Endometrial microvascular endothelial cells (primary cell): ENCODE measurements around the gene RAB22A. TPM values are rescaled to one million over a fixed set of nuclear protein-coding genes. Genes with fewer than 3 reads are reported as not detected.
"Not testable (repeated sequence)": the region's sequence is repeated elsewhere in the genome, so short reads cannot be mapped to it uniquely, and the experiment has no call there.

Experiments
- in situ Hi-C: cut with HindIII; loops from 2 replicates; pipeline ENCODE4 v1.10.0; 2017; ENCODE audit warnings: low sequenced_read_pairs, low pct_unique_long_range_greater_than_20kb; ENCODE audit errors: inconsistent ontology term
- total RNA-seq: library from RNA; depleted of rRNA; stranded (reverse); fragments of >200 nt; gene quantifications from one replicate; pipeline ENCODE4 v1.2.3, GENCODE V29; 2015; ENCODE audit errors: inconsistent ontology term

The RAB22A gene
- total RNA-seq, 1 donor from 2014 or later = 12.5 TPM

DNA sequence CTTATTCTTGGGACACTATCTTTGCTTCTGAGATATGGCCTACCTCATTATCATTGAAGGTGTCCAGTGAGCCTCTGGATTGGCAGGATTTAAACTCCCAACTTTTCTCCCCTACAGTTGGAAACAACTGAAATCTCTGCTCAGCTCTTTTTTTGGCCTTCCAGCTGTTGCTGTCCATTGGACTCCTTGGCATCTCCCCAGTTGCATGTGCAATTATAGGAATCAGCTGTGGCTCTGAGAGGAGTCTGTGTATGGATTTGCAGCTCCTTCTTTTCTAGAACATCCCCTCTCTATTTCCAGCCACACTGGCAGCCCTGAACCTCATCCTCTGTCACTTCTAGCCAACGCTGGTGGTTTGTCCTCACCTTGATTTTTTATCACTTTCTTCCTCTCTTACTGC lies 21.2 kb downstream of the RAB22A start:
- in situ Hi-C loops = no loop called here

DNA sequence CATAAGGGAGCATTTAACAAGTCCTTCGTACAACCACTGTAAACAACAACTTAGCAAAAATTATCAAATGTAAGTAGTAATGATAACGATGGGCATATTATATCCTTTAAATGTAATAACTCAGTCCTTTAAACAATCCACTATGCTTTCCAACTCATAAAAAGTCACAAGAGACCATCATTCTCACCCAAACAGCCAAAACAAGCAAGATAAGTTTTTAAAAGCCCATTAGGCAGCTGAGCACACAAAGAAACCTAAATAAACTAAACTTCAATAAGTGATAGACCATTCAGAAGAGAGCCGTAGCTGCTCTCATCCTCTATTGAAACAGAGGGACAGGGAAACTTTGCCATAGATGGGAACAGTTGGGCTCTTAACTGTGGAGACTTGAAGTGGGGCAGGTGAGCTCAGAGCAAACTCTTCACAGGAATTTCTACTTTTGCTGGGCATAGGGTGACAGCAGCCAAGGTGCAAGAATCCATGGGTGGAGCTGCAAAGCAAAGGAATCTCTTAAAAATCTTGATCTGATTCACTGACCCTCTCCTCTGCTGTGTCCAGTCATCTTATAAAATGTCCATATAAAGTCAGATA lies 22.5 kb downstream of the RAB22A start:
- in situ Hi-C loops = no loop called here

DNA sequence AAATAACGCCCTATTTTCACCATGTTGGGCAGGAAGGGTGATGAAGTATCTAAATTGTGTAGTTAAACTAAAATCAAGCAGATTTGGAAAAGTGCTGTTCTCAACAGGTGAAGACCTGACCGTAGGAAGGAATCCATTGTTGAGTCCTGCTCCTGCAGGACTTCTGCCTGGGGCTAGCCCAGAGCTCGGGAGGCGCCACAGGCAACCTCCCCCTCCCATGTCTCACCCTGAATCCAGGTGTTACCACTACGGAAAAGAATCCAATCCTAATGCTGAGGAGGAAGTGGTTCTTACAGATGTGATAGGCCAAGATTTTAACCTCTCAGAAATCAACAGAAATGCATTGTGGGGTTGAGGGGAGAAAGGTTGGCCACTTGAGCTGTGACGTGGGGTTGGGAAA lies 30.2 kb downstream of the RAB22A start:
- in situ Hi-C loops = no loop called here

DNA sequence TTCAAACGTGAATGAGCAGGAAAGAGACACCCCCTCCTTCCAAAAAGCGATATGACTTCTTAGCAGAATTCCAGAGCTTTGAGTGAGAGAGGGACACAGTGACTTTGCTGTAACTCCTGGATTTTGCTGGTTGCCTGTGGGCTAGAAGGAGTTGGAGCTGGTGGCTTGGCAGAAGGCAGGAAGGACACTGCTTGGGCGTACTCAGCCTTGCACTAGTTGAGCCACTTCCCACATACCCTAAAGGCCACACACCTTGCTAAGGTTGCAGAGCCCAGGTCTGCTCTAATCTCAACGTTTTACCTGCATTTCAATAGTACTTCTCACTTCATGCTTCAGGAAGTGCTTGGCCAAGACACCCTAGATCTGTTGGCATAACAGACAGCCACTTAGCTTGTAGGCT lies 30.6 kb downstream of the RAB22A start:
- in situ Hi-C loops = no loop called here

DNA sequence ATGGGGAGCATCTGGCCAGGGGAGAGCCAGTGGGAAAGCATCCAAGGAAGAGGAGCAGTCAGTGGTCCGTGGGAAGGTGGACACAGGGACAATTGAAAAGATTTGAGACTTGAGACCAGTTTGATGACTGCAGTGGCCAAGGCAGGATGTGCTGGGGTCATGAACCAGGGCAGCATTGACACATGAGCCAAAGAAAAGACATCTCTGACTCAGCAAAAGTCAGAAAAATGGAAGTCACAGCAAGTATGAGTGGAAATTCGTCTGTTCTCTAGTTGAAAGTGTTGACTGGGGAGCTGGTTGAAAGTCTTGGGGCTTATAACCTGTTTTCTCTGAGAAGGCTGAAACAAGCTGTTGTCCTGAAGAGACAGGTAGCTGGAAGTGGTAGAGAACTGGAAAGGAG lies 31.3 kb downstream of the RAB22A start:
- in situ Hi-C loops = no loop called here

DNA sequence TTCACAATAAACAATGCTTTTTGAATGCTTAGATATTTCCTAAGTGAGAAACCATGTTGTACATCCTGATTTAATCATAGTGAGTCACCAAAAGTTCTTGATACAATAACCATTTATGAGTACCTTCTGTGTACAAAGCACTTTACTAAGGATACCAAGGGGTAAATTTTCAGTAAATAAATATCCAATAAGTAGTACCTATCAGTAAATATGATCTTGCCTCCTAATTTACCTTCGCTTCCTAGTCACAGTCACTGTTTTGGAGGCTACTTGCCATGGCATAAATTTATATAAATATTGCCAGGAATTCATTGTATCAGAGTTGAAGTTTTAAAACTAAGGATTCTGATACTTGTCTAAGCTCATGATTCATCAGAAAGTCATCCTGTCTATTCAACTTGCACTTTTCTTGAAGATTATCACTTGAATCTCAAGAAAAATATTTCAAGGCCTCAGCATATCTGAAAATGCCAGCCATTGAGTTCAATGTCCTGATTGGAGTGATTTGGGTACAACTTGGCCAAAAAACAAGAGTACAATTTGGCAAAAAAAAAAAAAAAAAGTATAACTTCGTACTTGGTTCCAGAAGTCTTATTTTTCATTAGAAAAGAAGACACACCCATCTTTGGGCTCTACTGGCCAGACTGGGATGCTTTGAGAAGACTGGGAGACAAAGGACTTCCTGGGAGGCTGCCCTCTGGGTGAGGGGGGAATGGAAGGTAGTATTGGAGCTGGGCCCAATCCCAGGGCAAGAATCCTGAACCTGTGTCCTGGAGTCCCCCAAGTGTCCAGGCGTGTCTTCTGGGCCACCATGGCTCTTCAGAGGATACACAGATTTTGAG lies 32.8 kb downstream of the RAB22A start:
- in situ Hi-C loops = no loop called here

DNA sequence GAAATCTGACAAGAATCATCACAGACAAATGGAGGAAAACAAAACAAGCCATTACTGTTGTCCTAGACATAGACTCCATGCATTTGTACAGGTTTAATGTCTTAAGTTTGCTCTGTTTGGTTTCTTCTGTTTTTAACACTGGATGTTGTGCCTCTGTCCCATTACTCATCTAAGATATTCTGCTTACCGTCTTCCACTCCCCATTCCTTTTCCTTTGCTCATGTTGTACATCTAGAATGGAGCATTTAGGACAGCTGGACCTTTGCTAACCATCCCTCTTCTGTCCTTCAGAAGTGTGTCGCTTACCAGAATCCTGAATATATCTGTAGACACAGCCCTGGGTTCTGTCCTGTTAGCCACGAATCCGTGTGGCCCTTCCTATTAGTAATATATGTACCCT lies 35.2 kb downstream of the RAB22A start:
- in situ Hi-C loops = no loop called here

DNA sequence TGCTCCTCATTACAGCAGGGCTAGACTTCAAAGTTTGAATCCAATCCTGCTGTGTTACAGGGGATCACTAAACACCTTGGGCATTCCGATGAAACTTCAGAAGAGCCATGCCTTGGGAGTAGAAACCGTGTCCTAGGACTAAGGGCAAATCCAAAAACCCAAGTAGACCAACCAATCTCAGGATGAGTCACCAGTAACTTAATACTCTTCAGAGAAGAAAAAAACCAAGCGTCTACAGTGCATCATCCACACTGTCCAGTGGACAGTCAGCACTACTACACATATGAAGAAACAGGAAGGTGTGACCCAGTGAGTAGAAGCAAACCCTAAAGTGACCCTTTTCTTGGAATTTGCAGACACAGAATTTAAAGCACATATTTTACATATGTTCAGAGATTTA lies 40.1 kb downstream of the RAB22A start:
- in situ Hi-C loops = no loop called here

DNA sequence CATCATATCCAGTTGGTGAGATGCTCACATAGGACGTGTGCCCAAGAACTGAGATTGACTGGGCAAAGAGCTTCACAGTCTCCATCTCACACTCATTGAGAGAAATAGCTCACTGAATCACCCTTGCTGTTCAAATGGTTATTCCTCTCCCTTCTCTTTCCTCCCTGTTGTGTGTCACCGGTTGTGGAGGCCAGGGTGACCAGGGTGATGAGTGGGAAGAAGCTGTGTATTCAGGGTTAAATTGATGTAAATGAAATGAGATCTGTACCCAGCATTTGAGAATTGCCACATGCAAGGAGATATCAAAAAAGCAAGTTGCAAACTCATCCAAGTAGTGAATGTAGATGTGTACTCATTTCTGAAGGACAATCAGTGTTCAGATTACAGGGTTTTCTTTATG lies 43.0 kb downstream of the RAB22A start:
- in situ Hi-C loops = no loop called here

DNA sequence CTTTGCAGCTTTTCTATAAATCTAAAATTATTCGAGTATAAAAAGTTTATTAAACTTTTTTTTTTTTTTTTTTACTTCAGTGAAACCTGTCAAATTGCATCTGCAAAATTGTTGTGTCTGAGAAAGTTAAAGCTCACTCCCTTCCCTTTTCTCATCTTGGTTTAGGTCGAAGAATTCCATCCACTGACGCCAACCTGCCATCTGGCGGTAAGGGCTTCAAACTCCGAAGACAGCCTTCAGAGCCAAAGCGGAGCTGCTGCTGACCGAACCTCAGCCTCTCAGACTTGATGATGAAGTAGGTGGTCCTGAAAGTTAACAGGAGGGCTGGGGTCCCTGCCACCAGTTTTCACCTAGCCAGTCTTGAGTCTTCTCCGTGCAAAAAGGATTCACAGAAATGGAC lies 49.9 kb downstream of the RAB22A start:
- in situ Hi-C loops = no loop called here

DNA sequence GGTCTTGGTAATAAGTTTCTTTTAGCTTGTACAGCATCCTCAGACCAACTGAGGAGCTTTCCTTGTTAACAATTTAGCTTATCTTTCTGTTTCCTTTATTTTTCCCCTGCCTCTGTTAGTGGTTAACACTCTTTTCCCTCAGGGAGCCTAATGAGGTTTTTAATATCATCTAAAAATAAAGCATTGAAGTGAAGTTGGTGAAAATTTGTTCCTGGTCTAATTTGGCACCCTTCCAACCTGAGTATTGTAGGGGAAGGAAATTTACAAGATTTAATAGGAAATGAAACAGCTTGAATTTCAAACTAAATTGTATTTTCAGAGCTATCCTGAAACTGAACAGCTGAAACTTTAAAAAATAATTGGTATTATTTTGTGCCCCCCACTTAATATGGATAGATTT lies 51.4 kb downstream of the RAB22A start:
- in situ Hi-C loops = no loop called here

DNA sequence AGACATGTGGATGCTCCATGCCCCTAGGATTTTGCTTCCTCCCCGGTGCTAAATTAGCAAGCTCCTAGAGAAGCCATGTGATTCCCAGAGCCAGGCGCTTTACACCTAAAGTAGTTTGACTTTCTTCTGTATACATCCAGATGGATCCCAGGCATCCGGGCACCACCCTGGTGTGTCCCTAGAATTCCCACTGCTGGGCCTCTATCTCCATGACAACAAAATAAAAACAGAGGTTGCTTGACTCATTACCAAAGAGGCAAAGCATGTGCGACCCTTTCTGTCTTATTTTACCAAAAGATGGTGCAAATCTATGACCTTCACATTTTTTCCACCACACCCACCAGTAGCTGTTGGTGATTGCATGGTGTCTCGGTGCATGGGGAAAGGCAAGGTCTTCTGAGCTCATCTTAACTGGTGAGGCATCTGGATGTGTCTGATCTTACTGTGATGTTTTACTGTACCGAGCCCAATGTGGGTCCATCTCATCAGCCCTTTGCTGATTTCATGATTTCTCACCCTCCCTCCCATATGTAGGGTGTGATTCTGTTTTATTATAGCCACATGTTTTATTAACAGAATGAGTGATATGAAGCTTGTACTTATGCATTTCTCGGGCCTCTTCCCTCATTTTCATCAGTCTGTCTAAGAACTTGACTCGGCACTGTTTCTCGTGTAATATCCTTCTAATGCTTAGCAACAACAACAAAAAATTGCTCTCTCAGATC lies 52.1 kb downstream of the RAB22A start:
- in situ Hi-C loops = no loop called here

DNA sequence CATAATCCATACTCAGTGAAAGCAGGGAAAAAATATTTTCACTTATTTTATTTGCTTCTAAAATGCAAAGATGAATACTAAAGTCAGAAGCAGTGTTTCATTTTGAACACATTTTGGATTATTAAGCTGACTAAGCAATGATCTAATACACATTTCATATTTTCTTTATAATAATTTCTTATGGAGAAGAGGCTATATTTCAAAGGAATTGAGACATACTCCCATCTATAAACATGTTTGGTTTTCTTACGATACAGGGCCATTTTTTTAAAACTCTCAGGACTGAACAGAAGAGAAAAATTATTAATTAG lies 52.6 kb downstream of the RAB22A start:
- in situ Hi-C loops = no loop called here

DNA sequence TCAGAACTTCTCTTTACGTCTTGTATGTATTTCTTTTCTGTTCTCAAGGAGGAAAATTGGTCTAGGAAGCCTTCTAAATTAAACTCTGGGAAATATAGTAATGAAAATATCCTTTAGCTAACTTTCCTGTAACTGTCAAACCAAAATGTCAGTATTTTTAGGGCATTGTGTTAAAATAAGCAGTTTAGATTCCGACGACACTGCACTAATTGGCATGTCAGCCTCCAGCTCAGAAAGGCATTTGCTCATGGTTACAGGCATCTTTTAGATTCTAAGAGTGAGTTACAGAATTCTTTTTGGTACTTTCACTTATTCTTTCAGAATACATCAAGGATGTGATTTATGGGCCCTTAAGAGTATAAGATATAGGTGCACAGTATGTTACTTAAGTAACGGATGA lies 53.5 kb downstream of the RAB22A start:
- in situ Hi-C loops = no loop called here

DNA sequence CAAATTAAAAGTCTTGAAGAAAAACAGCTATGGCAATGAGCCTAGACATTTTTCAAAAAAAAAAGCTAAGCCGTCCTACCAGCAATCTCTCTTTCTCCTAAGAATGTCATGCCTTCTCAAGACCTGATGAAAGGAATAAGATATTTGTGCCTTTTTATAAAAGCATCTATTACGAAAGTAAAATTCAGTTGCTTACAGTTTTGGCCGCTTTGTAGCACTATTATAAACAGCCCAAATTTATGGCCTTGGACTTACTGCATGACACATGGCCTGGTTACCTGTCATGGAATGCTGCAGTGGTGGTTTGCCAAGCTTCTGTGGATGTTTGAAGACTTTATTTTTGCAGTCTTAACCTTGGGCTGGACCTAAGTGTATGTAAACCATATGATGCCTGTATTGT lies 57.4 kb downstream of the RAB22A start:
- in situ Hi-C loops = no loop called here

DNA sequence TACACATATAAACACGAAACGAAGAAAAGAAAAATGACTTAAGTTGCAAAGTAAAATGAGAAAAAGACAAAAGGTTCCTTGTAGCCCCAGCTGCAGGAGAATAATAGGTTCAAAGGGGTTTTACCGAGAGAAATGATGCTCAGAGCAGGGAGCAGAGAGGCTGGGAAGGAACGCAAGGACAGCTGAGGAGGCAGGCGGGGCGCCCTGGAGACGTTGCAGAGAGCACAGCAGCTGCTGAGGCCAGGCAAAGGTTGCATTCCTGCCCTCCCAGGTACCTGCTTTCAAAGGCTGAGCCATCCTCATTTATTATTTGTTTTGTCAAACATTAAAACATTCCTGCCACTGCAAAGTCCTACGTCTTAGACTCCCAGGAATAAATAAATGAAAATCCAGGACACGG lies 63.3 kb downstream of the RAB22A start:
- in situ Hi-C loops = no loop called here

DNA sequence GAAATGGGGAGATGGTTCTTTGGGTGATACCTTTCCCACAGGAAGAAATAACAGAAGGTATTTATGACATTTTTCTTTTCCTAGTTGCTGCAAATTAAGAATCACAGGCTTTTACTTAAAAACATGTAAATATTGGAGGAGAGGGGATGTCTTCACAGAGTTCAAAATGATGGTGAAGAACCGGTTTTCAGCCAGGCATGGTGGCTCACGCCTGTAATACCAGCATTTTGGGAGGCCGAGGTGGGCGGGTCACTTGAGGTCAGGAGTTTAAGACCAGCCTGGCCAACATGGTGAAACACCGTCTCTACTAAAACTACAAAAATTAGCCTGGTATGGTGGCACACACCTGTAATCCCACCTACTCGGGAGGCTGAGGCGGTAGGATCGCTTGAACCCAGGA lies 63.8 kb downstream of the RAB22A start:
- in situ Hi-C loops = not testable (repeated sequence)

DNA sequence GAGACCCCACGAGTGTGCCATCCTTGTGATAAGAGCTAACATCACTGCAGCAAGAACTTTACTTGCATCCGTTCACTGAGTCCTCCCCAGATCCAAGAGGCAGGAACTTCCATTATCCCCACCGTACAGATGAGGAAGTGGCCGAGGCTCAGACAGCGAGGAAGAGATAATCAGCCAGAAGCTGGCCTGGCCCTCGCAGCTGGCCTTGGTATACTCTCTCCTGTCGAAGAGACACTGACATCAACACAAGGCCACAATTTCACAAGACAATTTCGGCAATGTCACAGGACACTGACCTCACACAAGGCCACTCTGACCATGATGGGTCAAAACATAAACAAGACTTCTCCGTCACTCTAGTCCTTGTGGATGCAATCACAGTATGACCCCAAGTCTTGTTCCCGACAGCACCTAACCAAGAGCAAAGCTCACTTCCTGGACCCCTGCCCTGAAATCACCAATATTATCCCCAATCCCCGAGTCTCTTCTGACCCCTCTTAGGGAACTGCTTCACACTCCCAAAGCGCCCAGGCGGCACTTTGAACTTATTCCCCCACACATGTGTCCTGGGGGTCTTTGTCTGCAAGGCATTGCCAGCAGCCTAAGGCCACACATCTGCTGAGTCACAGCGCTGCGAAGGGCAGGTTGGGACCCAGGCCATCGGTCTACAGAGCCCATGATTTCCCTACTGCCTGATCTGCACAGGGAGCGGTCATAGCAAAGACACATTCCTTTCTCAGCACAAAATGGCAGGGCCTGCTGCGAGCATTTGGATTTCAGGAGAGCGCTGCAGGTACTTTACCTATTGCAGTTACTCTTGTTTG lies 64.7 kb downstream of the RAB22A start:
- in situ Hi-C loops = no loop called here

DNA sequence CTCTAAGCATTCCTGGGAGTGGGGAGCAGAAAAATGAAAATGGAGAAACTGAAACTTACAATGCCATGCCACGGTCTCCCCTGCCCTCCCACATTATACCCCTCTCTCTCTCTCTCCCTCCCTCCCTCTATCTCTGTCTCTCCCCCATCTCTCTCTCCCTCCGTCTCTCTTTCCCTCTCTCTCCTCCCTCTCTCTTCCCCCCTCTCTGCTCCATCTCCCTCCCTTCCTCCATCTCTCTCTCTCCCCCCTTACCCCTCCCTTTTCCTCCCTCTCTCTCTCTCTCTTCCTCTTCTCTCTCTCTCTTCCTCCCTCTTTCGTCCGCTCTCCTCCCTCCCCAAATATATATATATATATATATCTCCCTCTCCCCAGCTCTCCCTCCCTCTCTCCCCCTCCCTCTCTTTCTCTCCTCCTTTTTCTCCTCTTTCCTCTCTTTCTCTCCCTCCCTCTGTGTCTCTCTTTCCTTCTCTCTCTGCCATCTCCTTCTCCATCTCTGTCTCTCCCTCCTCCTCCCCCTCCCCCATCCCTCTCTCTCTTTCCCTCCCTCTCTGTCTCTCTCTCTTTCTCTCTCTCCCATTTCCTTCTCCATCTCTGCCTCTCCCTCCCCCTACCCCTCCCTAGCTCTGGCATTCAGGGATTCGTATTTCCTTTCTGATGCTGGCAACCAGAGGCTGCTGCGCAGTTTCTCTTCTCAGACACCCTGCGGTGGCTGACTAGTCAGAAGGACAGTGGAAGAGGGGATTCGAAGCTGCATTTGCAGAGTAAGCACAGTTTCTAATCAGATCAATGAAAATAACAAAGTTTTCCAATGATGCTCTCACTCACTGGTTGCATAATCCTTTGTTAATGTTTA lies 65.6 kb downstream of the RAB22A start:
- in situ Hi-C loops = no loop called here
